Measurements from ENCODE around the gene ADAMTSL3. TPM values are rescaled to one million over a fixed set of nuclear protein-coding genes. Genes with fewer than 3 reads are reported as not detected.
A peak's percentile ranks its signal among the peaks of the same experiment; 100 is the strongest.

ADAMTSL3 gene
- total RNA-seq, 4 donors from 2014 or later: 3.1 to 48.2 (median 24.6) TPM

DNA sequence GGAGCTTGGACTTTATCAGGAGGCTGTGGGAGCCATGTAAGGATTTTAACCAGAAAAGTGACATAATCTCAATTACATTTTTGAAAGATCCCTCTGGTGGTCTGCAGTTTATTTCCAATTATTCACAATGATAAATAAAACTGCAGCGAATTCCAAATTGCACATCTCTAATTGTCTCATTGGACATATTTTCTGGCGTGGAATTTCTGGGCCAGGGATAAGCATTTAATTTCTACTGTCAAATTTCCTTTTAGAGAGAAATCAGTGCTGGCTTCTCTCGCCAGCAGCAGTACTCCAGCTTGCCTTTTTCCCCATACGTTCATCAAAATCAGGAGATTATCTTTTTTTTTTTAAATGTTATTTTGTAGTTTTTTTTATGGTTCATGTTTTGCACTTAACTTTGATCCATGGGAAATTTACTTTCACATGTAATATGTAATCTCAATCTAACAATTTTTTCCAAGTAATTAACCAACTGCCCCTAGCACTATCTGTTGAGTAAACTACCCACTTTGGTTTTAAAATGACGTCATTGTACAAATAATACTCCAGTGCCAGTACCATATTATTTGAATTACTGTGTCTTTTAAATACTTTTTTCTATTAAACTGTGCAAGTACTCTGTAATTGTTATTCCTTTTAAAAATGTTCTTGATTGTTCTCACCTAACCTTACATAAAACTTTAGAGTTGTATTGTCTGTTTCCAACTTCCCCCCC, 251.8 kb downstream of the ADAMTSL3 start:
- Histone ChIP-seq H3K4me3 (no peak overlapping the region), H3K36me3 (no peaks in the 10 kb centered on the region), H3K4me1 (peaks cover 0 to 11% of the 10 kb centered on the region in 2 donors), H3K9me3 (no peaks in the 10 kb centered on the region), H3K27me3 (no peaks in the 10 kb centered on the region), H3K27ac (peak overlapping the region; percentile 72 to 76)
- TF ChIP-seq, protein P1, sequence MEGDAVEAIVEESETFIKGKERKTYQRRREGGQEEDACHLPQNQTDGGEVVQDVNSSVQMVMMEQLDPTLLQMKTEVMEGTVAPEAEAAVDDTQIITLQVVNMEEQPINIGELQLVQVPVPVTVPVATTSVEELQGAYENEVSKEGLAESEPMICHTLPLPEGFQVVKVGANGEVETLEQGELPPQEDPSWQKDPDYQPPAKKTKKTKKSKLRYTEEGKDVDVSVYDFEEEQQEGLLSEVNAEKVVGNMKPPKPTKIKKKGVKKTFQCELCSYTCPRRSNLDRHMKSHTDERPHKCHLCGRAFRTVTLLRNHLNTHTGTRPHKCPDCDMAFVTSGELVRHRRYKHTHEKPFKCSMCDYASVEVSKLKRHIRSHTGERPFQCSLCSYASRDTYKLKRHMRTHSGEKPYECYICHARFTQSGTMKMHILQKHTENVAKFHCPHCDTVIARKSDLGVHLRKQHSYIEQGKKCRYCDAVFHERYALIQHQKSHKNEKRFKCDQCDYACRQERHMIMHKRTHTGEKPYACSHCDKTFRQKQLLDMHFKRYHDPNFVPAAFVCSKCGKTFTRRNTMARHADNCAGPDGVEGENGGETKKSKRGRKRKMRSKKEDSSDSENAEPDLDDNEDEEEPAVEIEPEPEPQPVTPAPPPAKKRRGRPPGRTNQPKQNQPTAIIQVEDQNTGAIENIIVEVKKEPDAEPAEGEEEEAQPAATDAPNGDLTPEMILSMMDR (IDR thresholded peaks at IDR 0.05): no peak
- TF ChIP-seq POLR2A (IDR thresholded peaks at IDR 0.05): no peak
- DNase-seq: no peak
- intact Hi-C loops (cut with DNase I; ENCODE audit: low total_unique reads): no loop called here

DNA sequence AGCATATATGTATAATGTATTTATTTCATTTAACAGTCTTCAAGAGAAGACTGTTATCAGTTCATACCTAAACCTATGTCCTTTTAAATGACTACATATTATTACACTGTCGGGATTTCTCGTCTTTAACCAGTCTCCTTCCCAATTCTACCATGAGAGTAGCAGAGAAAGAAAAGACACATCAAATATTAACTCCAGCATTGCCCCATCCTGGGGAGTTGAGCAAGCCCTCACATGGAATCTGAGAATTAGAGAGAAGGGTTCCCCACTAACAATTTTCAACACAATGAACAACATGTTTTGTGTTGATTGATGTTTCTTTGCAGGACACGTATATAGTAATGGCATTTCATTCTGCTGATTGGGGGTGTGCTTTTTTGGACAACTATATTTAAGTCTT, 257.4 kb downstream of the ADAMTSL3 start:
- TF ChIP-seq, protein P1 (IDR thresholded peaks at IDR 0.05): no peak
- no peak for TF ChIP-seq POLR2A (IDR thresholded peaks at IDR 0.05)
- no peaks in the 10 kb centered on the region for H3K9me3 ChIP-seq
- DNase-seq: no peak
- no peaks in the 10 kb centered on the region for H3K27me3 ChIP-seq
- H3K27ac ChIP-seq: no peak overlapping the region
- intact Hi-C loops (cut with DNase I; ENCODE audit: low total_unique reads): no loop called here
- H3K36me3 ChIP-seq: no peaks in the 10 kb centered on the region
- no peak overlapping the region for H3K4me3 ChIP-seq
- H3K4me1 ChIP-seq: no peaks in the 10 kb centered on the region

DNA sequence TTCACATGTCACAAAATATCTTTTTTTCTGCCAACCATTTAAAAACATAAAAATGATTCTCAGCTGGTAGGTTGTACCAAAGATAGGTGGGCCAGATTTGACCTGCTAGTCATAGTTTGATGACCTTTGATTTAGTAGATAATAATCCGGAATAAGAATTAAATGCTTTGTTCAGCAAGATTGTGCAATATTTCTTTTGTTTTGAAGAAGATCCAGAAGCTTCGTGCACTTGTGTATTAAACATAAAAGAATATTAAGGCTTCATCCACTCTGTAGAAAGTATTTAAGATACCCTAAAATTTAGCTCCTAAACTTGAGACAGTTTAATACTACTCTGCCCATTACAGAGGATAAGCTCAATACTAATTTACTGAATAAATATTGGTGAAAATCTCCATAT, 258.4 kb downstream of the ADAMTSL3 start:
- DNase-seq: no peak
- Histone ChIP-seq H3K27me3 (no peaks in the 10 kb centered on the region), H3K4me1 (no peaks in the 10 kb centered on the region), H3K27ac (no peak overlapping the region), H3K36me3 (no peaks in the 10 kb centered on the region), H3K9me3 (no peaks in the 10 kb centered on the region), H3K4me3 (no peak overlapping the region)
- intact Hi-C loops (cut with DNase I; ENCODE audit: low total_unique reads): no loop called here
- no peak for TF ChIP-seq POLR2A (IDR thresholded peaks at IDR 0.05)
- TF ChIP-seq, protein P1 (IDR thresholded peaks at IDR 0.05): no peak

DNA sequence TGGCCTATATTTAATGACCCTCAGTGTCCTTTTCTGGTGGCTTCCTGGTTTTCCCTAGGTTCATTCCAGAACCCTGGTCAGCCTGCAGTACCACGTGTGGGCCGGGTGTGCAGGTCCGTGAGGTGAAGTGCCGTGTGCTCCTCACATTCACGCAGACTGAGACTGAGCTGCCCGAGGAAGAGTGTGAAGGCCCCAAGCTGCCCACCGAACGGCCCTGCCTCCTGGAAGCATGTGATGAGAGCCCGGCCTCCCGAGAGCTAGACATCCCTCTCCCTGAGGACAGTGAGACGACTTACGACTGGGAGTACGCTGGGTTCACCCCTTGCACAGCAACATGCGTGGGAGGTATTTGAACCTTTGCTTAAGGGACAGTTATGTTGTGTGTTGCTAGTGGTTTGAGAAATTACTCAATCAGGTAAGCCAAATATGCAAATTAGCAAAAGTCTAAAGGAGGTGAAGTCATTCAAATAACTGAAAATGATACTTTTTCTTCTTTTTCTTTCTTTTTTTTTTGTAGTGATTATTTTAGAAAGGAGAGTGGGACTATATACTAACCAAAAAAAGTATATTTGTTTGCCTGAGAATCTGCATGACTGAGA, 259.2 kb downstream of the ADAMTSL3 start:
- Histone ChIP-seq H3K4me1 (no peaks in the 10 kb centered on the region), H3K4me3 (no peak overlapping the region), H3K27ac (no peak overlapping the region), H3K9me3 (no peaks in the 10 kb centered on the region), H3K27me3 (no peaks in the 10 kb centered on the region), H3K36me3 (no peaks in the 10 kb centered on the region)
- no peak for TF ChIP-seq POLR2A (IDR thresholded peaks at IDR 0.05)
- TF ChIP-seq, protein P1 (IDR thresholded peaks at IDR 0.05): no peak
- intact Hi-C loops (cut with DNase I; ENCODE audit: low total_unique reads): no loop called here
- DNase-seq: no peak

DNA sequence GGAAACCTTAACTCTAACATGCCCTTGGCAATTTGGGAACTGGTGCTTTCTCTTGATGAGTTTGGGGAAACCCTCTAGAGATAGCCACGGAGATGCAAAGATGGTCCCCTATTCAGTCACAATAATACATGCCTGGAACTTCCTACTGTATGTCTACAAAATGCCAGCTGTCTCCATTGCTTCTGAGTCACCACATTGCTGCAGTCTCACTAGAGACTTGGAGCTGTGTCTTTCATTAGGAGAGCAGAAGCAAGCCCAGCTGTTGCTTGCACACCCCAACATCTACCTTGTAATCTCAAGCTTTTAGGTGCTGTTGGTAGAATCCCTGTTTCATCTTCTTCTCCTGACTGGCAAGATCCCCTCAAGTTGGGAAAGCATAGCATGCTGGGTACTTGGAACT, 261.0 kb downstream of the ADAMTSL3 start:
- Histone ChIP-seq H3K4me3 (no peak overlapping the region), H3K9me3 (no peaks in the 10 kb centered on the region), H3K27ac (no peak overlapping the region), H3K27me3 (no peaks in the 10 kb centered on the region), H3K36me3 (no peaks in the 10 kb centered on the region), H3K4me1 (no peaks in the 10 kb centered on the region)
- intact Hi-C loops (cut with DNase I; ENCODE audit: low total_unique reads): no loop called here
- DNase-seq: no peak
- TF ChIP-seq, protein P1 (IDR thresholded peaks at IDR 0.05): no peak
- no peak for TF ChIP-seq POLR2A (IDR thresholded peaks at IDR 0.05)
